HEK293 (cell line): ENCODE data around the gene GOLGA6L10.

ENCODE experiments used
- CTCF ChIA-PET: fragments of 350-600 bp; formaldehyde crosslinking; extraction: SDS; loops from one replicate; lab custom pipeline; 2021; ENCODE audit warnings: antibody characterized with exemption; lab: Yijun Ruan, JAX
- POLR2A ChIA-PET: fragments of 300-600 bp; formaldehyde crosslinking; extraction: SDS; loops from one replicate; lab custom pipeline; 2020; ENCODE audit warnings: antibody characterized with exemption, inconsistent platforms; lab: Yijun Ruan, JAX
- H3K27ac ChIP-seq: fragments of 200-500 bp; sonication (Bioruptor generic); 2 replicates; pipeline ENCODE4 v1.5.1; 2014; ENCODE audit warnings: low read depth, low read length, control low read depth, inconsistent platforms; ENCODE audit errors: extremely low read depth
- H3K36me3 ChIP-seq, 2 experiments: fragments of 200-500 bp in 1 of 2; sonication (Bioruptor generic) in 1 of 2; 1 replicate in 1 of 2; 2 replicates in 1 of 2; pipeline ENCODE4 v1.5.1; 2014 to 2017; ENCODE audit warnings: inconsistent platforms in 2 of 2, low read length in 2 of 2; ENCODE audit not compliant: control insufficient read depth in 2 of 2, insufficient read depth in 1 of 2
- H3K4me1 ChIP-seq: fragments of 200-500 bp; sonication (Bioruptor generic); 2 replicates; pipeline ENCODE4 v1.5.1; 2014; ENCODE audit warnings: mild to moderate bottlenecking, low read length, inconsistent platforms; ENCODE audit not compliant: control insufficient read depth, insufficient read depth
- H3K4me3 ChIP-seq: 2 replicates; pipeline ENCODE4 v1.5.1; 2011; ENCODE audit warnings: low read depth, mild to moderate bottlenecking, control low read depth, low read length, moderate library complexity
- H3K9me3 ChIP-seq: fragments of 200-500 bp; sonication (Bioruptor generic); 2 replicates; pipeline ENCODE4 v1.5.1; 2014; ENCODE audit warnings: low read depth, low read length, inconsistent platforms; ENCODE audit not compliant: control insufficient read depth, insufficient read depth
- GLI4 ChIP-seq: fragments of 450-650 bp; formaldehyde crosslinking; IDR thresholded peaks from 2 replicates; pipeline ENCODE4 v1.5.1; 2016; ENCODE audit warnings: missing biosample characterization, missing genetic modification characterization
- IKZF3 ChIP-seq: fragments of 450-650 bp; IDR thresholded peaks from 2 replicates; pipeline ENCODE4 v1.5.0; 2018; ENCODE audit warnings: missing biosample characterization, mild to moderate bottlenecking, missing genetic modification characterization, moderate library complexity
- KLF7 ChIP-seq: fragments of 450-650 bp; formaldehyde crosslinking; IDR thresholded peaks from 2 replicates; pipeline ENCODE4 v1.5.1; 2016; ENCODE audit warnings: missing biosample characterization, missing genetic modification characterization, borderline replicate concordance
- KLF9 ChIP-seq: fragments of 450-650 bp; formaldehyde crosslinking; IDR thresholded peaks from 2 replicates; pipeline ENCODE4 v1.5.1; 2016; ENCODE audit warnings: missing biosample characterization, missing genetic modification characterization, low read depth
- OVOL3 ChIP-seq: fragments of 450-650 bp; formaldehyde crosslinking; IDR thresholded peaks from 2 replicates; pipeline ENCODE4 v1.5.1; 2016; ENCODE audit warnings: missing biosample characterization, missing genetic modification characterization
- ZBTB1 ChIP-seq: fragments of 450-650 bp; formaldehyde crosslinking; IDR thresholded peaks from 2 replicates; pipeline ENCODE4 v1.5.1; 2016; ENCODE audit warnings: missing biosample characterization, missing genetic modification characterization
- ZBTB17 ChIP-seq: fragments of 450-650 bp; formaldehyde crosslinking; IDR thresholded peaks from 2 replicates; pipeline ENCODE4 v1.5.1; 2016; ENCODE audit warnings: missing biosample characterization, missing genetic modification characterization
- ZBTB7A ChIP-seq: fragments of 450-650 bp; formaldehyde crosslinking; IDR thresholded peaks from 2 replicates; pipeline ENCODE4 v1.5.1; 2016; ENCODE audit warnings: low read depth, missing biosample characterization, missing genetic modification characterization
- ZEB2 ChIP-seq: fragments of 450-650 bp; formaldehyde crosslinking; IDR thresholded peaks from 2 replicates; pipeline ENCODE4 v1.5.1; 2016; ENCODE audit warnings: missing biosample characterization, missing genetic modification characterization
- ZFP37 ChIP-seq: fragments of 450-650 bp; formaldehyde crosslinking; IDR thresholded peaks from 2 replicates; pipeline ENCODE4 v1.5.1; 2016; ENCODE audit warnings: missing biosample characterization, missing genetic modification characterization
- ZNF114 ChIP-seq: fragments of 450-650 bp; formaldehyde crosslinking; IDR thresholded peaks from 2 replicates; pipeline ENCODE4 v1.5.0; 2017; ENCODE audit warnings: missing biosample characterization, missing genetic modification characterization
- ZNF133 ChIP-seq: fragments of 450-650 bp; formaldehyde crosslinking; IDR thresholded peaks from 2 replicates; pipeline ENCODE4 v1.5.1; 2016; ENCODE audit warnings: missing biosample characterization, missing genetic modification characterization
- ZNF138 ChIP-seq: fragments of 450-650 bp; formaldehyde crosslinking; IDR thresholded peaks from 2 replicates; pipeline ENCODE4 v1.5.1; 2016; ENCODE audit warnings: missing biosample characterization, missing genetic modification characterization, borderline replicate concordance
- ZNF140 ChIP-seq: fragments of 450-650 bp; formaldehyde crosslinking; IDR thresholded peaks from 2 replicates; pipeline ENCODE4 v1.5.1; 2016; ENCODE audit warnings: missing biosample characterization, missing genetic modification characterization
- ZNF341 ChIP-seq: fragments of 450-650 bp; formaldehyde crosslinking; IDR thresholded peaks from 2 replicates; pipeline ENCODE4; 2016; ENCODE audit warnings: low read depth, missing biosample characterization, missing genetic modification characterization
- ZNF391 ChIP-seq: fragments of 450-650 bp; formaldehyde crosslinking; IDR thresholded peaks from 2 replicates; pipeline ENCODE4 v1.5.1; 2016; ENCODE audit warnings: low read depth, missing biosample characterization, missing genetic modification characterization, borderline replicate concordance
- ZNF596 ChIP-seq: fragments of 450-650 bp; IDR thresholded peaks from 2 replicates; pipeline ENCODE4 v1.5.0; 2018; ENCODE audit warnings: missing biosample characterization, mild to moderate bottlenecking, missing genetic modification characterization, moderate library complexity
- ZNF629 ChIP-seq: fragments of 450-650 bp; formaldehyde crosslinking; IDR thresholded peaks from 2 replicates; pipeline ENCODE4 v1.5.1; 2017; ENCODE audit warnings: missing biosample characterization, missing genetic modification characterization
- ZNF654 ChIP-seq: fragments of 450-650 bp; formaldehyde crosslinking; IDR thresholded peaks from 2 replicates; pipeline ENCODE4 v1.5.1; 2016; ENCODE audit warnings: low read depth, missing biosample characterization, missing genetic modification characterization
- ZNF670 ChIP-seq: fragments of 450-650 bp; formaldehyde crosslinking; IDR thresholded peaks from 2 replicates; pipeline ENCODE4 v1.5.1; 2016; ENCODE audit warnings: missing biosample characterization, missing genetic modification characterization, low read depth
- ZNF677 ChIP-seq: fragments of 450-650 bp; IDR thresholded peaks from 2 replicates; pipeline ENCODE4 v1.5.0; 2018; ENCODE audit warnings: missing biosample characterization, mild to moderate bottlenecking, missing genetic modification characterization, moderate library complexity
- TF ChIP-seq, protein P1 (sequence below): fragments of 450-650 bp; formaldehyde crosslinking; IDR thresholded peaks from 2 replicates; pipeline ENCODE4 v1.5.1; 2016; ENCODE audit warnings: missing biosample characterization, missing genetic modification characterization
- TF ChIP-seq, protein P2 (sequence below): fragments of 450-650 bp; formaldehyde crosslinking; IDR thresholded peaks from 2 replicates; pipeline ENCODE4 v1.5.1; 2016; ENCODE audit warnings: missing biosample characterization, missing genetic modification characterization
- TF ChIP-seq, protein P3 (sequence below): fragments of 450-650 bp; formaldehyde crosslinking; IDR thresholded peaks from 2 replicates; pipeline ENCODE4 v1.5.1; 2017; ENCODE audit warnings: missing biosample characterization, missing genetic modification characterization
- TF ChIP-seq, protein P4 (sequence below): fragments of 450-650 bp; formaldehyde crosslinking; IDR thresholded peaks from 2 replicates; pipeline ENCODE4 v1.5.1; 2016; ENCODE audit warnings: missing biosample characterization, missing genetic modification characterization
- TF ChIP-seq, protein P5 (sequence below): fragments of 450-650 bp; formaldehyde crosslinking; IDR thresholded peaks from 2 replicates; pipeline ENCODE4 v1.5.1; 2016; ENCODE audit warnings: missing biosample characterization, missing genetic modification characterization
- TF ChIP-seq, protein P6 (sequence below): fragments of 450-650 bp; formaldehyde crosslinking; IDR thresholded peaks from 2 replicates; pipeline ENCODE4 v1.5.0; 2017; ENCODE audit warnings: missing biosample characterization, missing genetic modification characterization, borderline replicate concordance

Gene GOLGA6L10

GRCh38 chr15:82315519-82316246 is 33.6 kb downstream of the GOLGA6L10 start:
- ChIA-PET POLR2A (no interaction called here), CTCF (no interaction called here)
- H3K36me3 ChIP-seq: no peaks in the 10 kb centered on the region
- no peaks in the 10 kb centered on the region for H3K4me1 ChIP-seq
- H3K4me3 ChIP-seq: no peak overlapping the region
- H3K9me3 ChIP-seq: no peaks in the 10 kb centered on the region
- TF ChIP-seq KLF9 (no peak), ZNF133 (tag by site-specific recombination) (no peak), ZNF629 (no peak), ZNF677 (tag by site-specific recombination) (no peak), ZNF138 (no peak), ZBTB1 (tag by site-specific recombination) (no peak), ZBTB17 (tag by site-specific recombination) (no peak), GLI4 (tag by site-specific recombination) (no peak), ZNF596 (no peak)
- TF ChIP-seq, all 188 proteins: peak for 0
- H3K27ac ChIP-seq: no peak overlapping the region

DNA sequence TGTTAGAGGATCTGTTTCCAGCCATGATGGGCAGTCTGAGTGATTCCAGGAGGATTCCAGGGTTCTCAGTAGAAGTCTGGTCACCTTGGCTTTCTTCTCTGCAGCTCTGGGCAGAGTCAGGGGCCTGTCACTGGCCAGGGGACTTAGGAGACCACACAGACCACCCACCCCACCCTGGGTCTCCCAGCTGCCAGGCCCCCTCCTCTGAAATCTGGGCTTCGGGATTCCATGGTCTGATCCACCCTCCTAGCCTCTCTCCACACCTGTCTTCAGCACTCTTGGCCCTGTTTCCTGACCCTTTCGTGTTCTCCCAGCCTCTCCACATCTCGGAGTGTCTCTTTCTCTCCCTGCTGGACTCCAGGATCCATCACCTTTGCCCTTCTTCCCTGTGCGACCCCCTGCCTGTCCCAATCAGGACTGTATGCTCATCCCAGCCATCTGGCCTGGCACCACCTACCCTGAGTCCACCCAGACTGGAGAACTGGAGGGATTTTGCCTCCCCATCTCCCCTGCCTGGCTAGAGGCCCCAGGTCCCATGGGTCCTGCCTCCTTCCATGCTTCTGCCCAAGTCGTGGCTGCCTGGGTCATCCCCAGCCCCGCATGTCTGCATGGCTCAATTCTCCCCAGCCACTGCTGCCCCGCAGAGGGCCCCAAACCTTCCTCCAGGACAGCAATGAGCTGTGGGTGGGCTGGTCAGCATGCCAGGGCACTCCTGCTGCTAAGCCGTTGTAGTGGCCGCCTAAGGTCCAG is 34.3 kb downstream of the GOLGA6L10 start:
- Histone ChIP-seq H3K4me1 (no peaks in the 10 kb centered on the region), H3K9me3 (no peaks in the 10 kb centered on the region), H3K36me3 (no peaks in the 10 kb centered on the region), H3K4me3 (no peak overlapping the region), H3K27ac (no peak overlapping the region)
- ChIA-PET CTCF (no interaction called here), POLR2A (no interaction called here)
- TF ChIP-seq ZBTB7A (tag by site-specific recombination): no peak
- no peak for TF ChIP-seq ZNF654
- TF ChIP-seq, protein P1, sequence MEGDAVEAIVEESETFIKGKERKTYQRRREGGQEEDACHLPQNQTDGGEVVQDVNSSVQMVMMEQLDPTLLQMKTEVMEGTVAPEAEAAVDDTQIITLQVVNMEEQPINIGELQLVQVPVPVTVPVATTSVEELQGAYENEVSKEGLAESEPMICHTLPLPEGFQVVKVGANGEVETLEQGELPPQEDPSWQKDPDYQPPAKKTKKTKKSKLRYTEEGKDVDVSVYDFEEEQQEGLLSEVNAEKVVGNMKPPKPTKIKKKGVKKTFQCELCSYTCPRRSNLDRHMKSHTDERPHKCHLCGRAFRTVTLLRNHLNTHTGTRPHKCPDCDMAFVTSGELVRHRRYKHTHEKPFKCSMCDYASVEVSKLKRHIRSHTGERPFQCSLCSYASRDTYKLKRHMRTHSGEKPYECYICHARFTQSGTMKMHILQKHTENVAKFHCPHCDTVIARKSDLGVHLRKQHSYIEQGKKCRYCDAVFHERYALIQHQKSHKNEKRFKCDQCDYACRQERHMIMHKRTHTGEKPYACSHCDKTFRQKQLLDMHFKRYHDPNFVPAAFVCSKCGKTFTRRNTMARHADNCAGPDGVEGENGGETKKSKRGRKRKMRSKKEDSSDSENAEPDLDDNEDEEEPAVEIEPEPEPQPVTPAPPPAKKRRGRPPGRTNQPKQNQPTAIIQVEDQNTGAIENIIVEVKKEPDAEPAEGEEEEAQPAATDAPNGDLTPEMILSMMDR (tag by site-specific recombination): no peak
- TF ChIP-seq ZNF140 (tag by site-specific recombination): no peak
- TF ChIP-seq, protein P2, sequence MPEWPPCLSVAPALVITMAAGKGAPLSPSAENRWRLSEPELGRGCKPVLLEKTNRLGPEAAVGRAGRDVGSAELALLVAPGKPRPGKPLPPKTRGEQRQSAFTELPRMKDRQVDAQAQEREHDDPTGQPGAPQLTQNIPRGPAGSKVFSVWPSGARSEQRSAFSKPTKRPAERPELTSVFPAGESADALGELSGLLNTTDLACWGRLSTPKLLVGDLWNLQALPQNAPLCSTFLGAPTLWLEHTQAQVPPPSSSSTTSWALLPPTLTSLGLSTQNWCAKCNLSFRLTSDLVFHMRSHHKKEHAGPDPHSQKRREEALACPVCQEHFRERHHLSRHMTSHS (tag by site-specific recombination): no peak
- no peak for TF ChIP-seq ZNF341 (tag by site-specific recombination)
- TF ChIP-seq, protein P3, sequence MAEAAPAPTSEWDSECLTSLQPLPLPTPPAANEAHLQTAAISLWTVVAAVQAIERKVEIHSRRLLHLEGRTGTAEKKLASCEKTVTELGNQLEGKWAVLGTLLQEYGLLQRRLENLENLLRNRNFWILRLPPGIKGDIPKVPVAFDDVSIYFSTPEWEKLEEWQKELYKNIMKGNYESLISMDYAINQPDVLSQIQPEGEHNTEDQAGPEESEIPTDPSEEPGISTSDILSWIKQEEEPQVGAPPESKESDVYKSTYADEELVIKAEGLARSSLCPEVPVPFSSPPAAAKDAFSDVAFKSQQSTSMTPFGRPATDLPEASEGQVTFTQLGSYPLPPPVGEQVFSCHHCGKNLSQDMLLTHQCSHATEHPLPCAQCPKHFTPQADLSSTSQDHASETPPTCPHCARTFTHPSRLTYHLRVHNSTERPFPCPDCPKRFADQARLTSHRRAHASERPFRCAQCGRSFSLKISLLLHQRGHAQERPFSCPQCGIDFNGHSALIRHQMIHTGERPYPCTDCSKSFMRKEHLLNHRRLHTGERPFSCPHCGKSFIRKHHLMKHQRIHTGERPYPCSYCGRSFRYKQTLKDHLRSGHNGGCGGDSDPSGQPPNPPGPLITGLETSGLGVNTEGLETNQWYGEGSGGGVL (tag by site-specific recombination): no peak
- no peak for TF ChIP-seq OVOL3
- TF ChIP-seq KLF7: no peak
- TF ChIP-seq IKZF3: no peak
- TF ChIP-seq ZEB2 (tag by site-specific recombination): no peak
- TF ChIP-seq, protein P4, sequence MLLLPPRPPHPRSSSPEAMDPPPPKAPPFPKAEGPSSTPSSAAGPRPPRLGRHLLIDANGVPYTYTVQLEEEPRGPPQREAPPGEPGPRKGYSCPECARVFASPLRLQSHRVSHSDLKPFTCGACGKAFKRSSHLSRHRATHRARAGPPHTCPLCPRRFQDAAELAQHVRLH: no peak
- no peak for TF ChIP-seq ZNF391
- TF ChIP-seq ZFP37: no peak
- TF ChIP-seq, protein P5, sequence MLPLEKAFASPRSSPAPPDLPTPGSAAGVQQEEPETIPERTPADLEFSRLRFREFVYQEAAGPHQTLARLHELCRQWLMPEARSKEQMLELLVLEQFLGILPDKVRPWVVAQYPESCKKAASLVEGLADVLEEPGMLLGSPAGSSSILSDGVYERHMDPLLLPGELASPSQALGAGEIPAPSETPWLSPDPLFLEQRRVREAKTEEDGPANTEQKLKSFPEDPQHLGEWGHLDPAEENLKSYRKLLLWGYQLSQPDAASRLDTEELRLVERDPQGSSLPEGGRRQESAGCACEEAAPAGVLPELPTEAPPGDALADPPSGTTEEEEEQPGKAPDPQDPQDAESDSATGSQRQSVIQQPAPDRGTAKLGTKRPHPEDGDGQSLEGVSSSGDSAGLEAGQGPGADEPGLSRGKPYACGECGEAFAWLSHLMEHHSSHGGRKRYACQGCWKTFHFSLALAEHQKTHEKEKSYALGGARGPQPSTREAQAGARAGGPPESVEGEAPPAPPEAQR (tag by site-specific recombination): no peak
- no peak for TF ChIP-seq ZNF114 (tag by site-specific recombination)
- TF ChIP-seq, protein P6, sequence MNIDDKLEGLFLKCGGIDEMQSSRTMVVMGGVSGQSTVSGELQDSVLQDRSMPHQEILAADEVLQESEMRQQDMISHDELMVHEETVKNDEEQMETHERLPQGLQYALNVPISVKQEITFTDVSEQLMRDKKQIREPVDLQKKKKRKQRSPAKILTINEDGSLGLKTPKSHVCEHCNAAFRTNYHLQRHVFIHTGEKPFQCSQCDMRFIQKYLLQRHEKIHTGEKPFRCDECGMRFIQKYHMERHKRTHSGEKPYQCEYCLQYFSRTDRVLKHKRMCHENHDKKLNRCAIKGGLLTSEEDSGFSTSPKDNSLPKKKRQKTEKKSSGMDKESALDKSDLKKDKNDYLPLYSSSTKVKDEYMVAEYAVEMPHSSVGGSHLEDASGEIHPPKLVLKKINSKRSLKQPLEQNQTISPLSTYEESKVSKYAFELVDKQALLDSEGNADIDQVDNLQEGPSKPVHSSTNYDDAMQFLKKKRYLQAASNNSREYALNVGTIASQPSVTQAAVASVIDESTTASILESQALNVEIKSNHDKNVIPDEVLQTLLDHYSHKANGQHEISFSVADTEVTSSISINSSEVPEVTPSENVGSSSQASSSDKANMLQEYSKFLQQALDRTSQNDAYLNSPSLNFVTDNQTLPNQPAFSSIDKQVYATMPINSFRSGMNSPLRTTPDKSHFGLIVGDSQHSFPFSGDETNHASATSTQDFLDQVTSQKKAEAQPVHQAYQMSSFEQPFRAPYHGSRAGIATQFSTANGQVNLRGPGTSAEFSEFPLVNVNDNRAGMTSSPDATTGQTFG (tag by site-specific recombination): no peak
- no peak for TF ChIP-seq ZNF670 (tag by site-specific recombination)
